K562 (cell line): ENCODE results near the gene FADS6. TPM values are rescaled to one million over a fixed set of nuclear protein-coding genes. Genes with fewer than 3 reads are reported as not detected.
A peak's percentile ranks its signal among the peaks of the same experiment; 100 is the strongest.

Experiments
- ARID2 ChIP-seq: fragments of 450-650 bp; IDR thresholded peaks from 2 replicates; pipeline ENCODE4 v1.6.1; 2017; ENCODE audit warnings: antibody characterized with exemption, mild to moderate bottlenecking
- ATF7 ChIP-seq: fragments of 450-650 bp; IDR thresholded peaks from 2 replicates; pipeline ENCODE4 v1.7.1; 2014; ENCODE audit warnings: mild to moderate bottlenecking, moderate library complexity
- ELF4 ChIP-seq: fragments of 450-650 bp; formaldehyde crosslinking; IDR thresholded peaks from 2 replicates; pipeline ENCODE4 v1.4.0; 2022; ENCODE audit warnings: missing genetic modification characterization
- EP300 ChIP-seq: IDR thresholded peaks from 2 replicates; pipeline ENCODE4 v1.6.1; 2012; ENCODE audit warnings: low read length, improper control_type of control experiment
- HMG20B ChIP-seq: fragments of 250-450 bp; sonication (Bioruptor Pico); IDR thresholded peaks from 2 replicates; pipeline ENCODE4 v1.5.0; 2021; ENCODE audit warnings: mild to moderate bottlenecking
- IFI16 ChIP-seq: fragments of 250-450 bp; sonication (Bioruptor Pico); IDR thresholded peaks from 2 replicates; pipeline ENCODE4 v2.1.2; 2022; ENCODE audit warnings: mild to moderate bottlenecking, inconsistent platforms
- JUND ChIP-seq, 2 experiments: IDR thresholded peaks; 2 replicates in 1 of 2; 3 replicates in 1 of 2; pipeline ENCODE4 v1.6.1; 2011; ENCODE audit warnings: borderline replicate concordance in 2 of 2, low read depth in 2 of 2, low read length in 2 of 2, improper control_type of control experiment in 1 of 2, missing biosample characterization in 1 of 2, missing genetic modification characterization in 1 of 2, missing genetic modification reagents in 1 of 2
- KAT7 ChIP-seq: sonication (generic); formaldehyde crosslinking; IDR thresholded peaks from 2 replicates; pipeline ENCODE4 v1.8.0; 2022; ENCODE audit warnings: missing genetic modification reagents, mild to moderate bottlenecking, borderline replicate concordance
- KDM4B ChIP-seq, 2 experiments: fragments of 450-650 bp in 1 of 2; sonication (generic) in 1 of 2; IDR thresholded peaks; 2 replicates each; pipeline ENCODE4 v1.6.1; 2016 to 2017; ENCODE audit warnings: borderline replicate concordance in 2 of 2, antibody characterized with exemption in 1 of 2, low read depth in 1 of 2, mild to moderate bottlenecking in 1 of 2
- KHSRP ChIP-seq: fragments of 450-650 bp; IDR thresholded peaks from 2 replicates; pipeline ENCODE4 v1.6.1; 2017
- KLF10 ChIP-seq: fragments of 250-450 bp; sonication (Bioruptor Pico); IDR thresholded peaks from 2 replicates; pipeline ENCODE4 v1.6.1; 2021; ENCODE audit warnings: matching md5 sums
- LCOR ChIP-seq: sonication (generic); formaldehyde crosslinking; IDR thresholded peaks from 2 replicates; pipeline ENCODE4 v1.8.0; 2022; ENCODE audit warnings: mild to moderate bottlenecking, missing genetic modification reagents
- MAFF ChIP-seq: IDR thresholded peaks from 2 replicates; pipeline ENCODE4 v1.6.1; 2012; ENCODE audit warnings: low read length, improper control_type of control experiment
- POU5F1 ChIP-seq: fragments of 150-350 bp; IDR thresholded peaks from 2 replicates; pipeline ENCODE4 v1.6.1; 2014; ENCODE audit warnings: borderline replicate concordance, low read length, low read depth, mild to moderate bottlenecking; ENCODE audit not compliant: partially characterized antibody
- PYGO2 ChIP-seq: fragments of 450-650 bp; IDR thresholded peaks from 2 replicates; pipeline ENCODE4 v1.6.1; 2016; ENCODE audit warnings: mild to moderate bottlenecking, missing genetic modification characterization, moderate library complexity, missing compliant biosample characterization
- TAF15 ChIP-seq: fragments of 200-400 bp; formaldehyde crosslinking; IDR thresholded peaks from 2 replicates; pipeline ENCODE4 v1.6.1; 2017; ENCODE audit warnings: mild to moderate bottlenecking, low read depth, low read length, moderate library complexity
- TCF7 ChIP-seq: sonication (generic); IDR thresholded peaks from 2 replicates; pipeline ENCODE4 v1.6.1; 2016; ENCODE audit warnings: antibody characterized with exemption, borderline replicate concordance
- TRIM28 ChIP-seq: fragments of 450-650 bp; IDR thresholded peaks from 2 replicates; pipeline ENCODE4 v1.6.1; 2017
- ZC3H4 ChIP-seq: sonication (generic); formaldehyde crosslinking; IDR thresholded peaks from 2 replicates; pipeline ENCODE4 v1.9.0; 2021; ENCODE audit warnings: missing genetic modification reagents, borderline replicate concordance
- ZKSCAN3 ChIP-seq: fragments of 250-450 bp; sonication (Bioruptor Pico); IDR thresholded peaks from 2 replicates; pipeline ENCODE4 v1.4.0; 2020
- ZNF23 ChIP-seq: fragments of 250-450 bp; sonication (Bioruptor Pico); IDR thresholded peaks from 2 replicates; pipeline ENCODE4 v1.4.0; 2020; ENCODE audit warnings: mild to moderate bottlenecking
- ZNF41 ChIP-seq: fragments of 250-450 bp; sonication (Bioruptor Pico); conservative IDR thresholded peaks from 2 replicates; pipeline ENCODE4 v1.4.0; 2020; ENCODE audit warnings: mild to moderate bottlenecking
- ZNF431 ChIP-seq: sonication (generic); formaldehyde crosslinking; IDR thresholded peaks from 2 replicates; pipeline ENCODE4 v1.8.0; 2022; ENCODE audit warnings: mild to moderate bottlenecking, missing genetic modification reagents
- ZNF695 ChIP-seq: fragments of 450-650 bp; formaldehyde crosslinking; IDR thresholded peaks from 2 replicates; pipeline ENCODE4 v1.4.0; 2020; ENCODE audit warnings: mild to moderate bottlenecking, moderate library complexity
- ZNF764 ChIP-seq: fragments of 250-450 bp; sonication (Bioruptor Pico); IDR thresholded peaks from 2 replicates; pipeline ENCODE4 v1.4.0; 2020; ENCODE audit warnings: low read depth, mild to moderate bottlenecking, moderate library complexity
- polyA plus RNA-seq, 8 experiments: library from polyadenylated mRNA; depleted of rRNA in 4 of 8; stranded (reverse) in 5 of 8; unstranded in 3 of 8; fragments of >200 nt; fragmentation: Nextera tagmentation in 2 of 8; fragmentation: Illumina TruSeq in 1 of 8; extraction: Ambion mirVana in 2 of 8; extraction: Trizol in 1 of 8; gene quantifications; 2 replicates each; pipeline versions ENCODE4 v1.2.1 to v1.2.3, GENCODE V29; 2011 to 2014; ENCODE audit warnings: inconsistent platforms in 1 of 8, missing spikeins in 1 of 8
- total RNA-seq, 7 experiments: library from RNA; depleted of rRNA in 6 of 7; stranded (reverse); fragments of >200 nt in 6 of 7; fragmentation: Illumina TruSeq in 2 of 7; extraction: Trizol in 2 of 7; gene quantifications; 2 replicates each; pipeline versions ENCODE4 v1.2.1 to v1.2.3, GENCODE V29; 2011 to 2021; ENCODE audit warnings: low replicate concordance in 1 of 7
- TF ChIP-seq, protein P1 (sequence below): sonication (generic); formaldehyde crosslinking; IDR thresholded peaks from 2 replicates; pipeline ENCODE4 v1.8.0; 2022; ENCODE audit warnings: mild to moderate bottlenecking, missing genetic modification reagents
- TF ChIP-seq, protein P2 (sequence below): sonication (generic); formaldehyde crosslinking; IDR thresholded peaks from 2 replicates; pipeline ENCODE4 v1.8.0; 2022; ENCODE audit warnings: mild to moderate bottlenecking, missing genetic modification reagents, borderline replicate concordance
- TF ChIP-seq, protein P3 (sequence below): sonication (generic); formaldehyde crosslinking; IDR thresholded peaks from 2 replicates; pipeline ENCODE4 v1.8.1; 2023; ENCODE audit warnings: mild to moderate bottlenecking, missing genetic modification reagents, moderate library complexity

FADS6 gene
- total and polyA plus RNA-seq, 9 of the 15 experiments (the other 6 are each of a cell fraction or from before 2014, with no cell fraction given) = 0.18 to 0.22 TPM; not detected in 7

DNA sequence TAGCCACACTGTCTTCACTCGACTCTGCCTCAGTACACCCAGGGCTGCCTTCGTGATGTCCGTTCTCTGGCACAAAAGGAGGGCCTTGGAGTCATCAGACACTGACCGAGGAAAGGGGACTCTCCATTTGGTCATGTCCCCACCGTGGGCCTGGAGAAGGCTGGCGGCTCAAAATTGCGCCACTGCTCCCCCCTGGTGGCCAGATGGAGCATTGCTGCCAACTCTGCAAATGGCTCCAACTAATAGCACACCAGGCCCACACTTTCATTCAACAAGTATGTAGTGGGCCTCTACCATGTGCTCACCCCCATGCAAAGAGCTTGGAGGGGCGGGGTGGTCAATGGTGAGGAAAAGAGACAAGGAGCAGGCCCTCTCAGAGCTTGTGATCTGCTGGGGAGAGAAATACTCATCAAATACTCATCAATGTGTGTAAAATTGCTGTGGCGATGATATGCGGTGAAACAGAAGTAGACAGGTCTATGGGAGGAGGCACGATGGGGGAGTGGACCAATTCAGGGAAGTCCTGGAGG lies 28.5 kb downstream of the FADS6 start (continued):
- TF ChIP-seq LCOR = no peak
- TF ChIP-seq ZC3H4 (CRISPR knock-in tag) = no peak
- TF ChIP-seq KHSRP = no peak
- TF ChIP-seq ZNF764 (CRISPR knock-in tag) = no peak
- TF ChIP-seq ZNF41 (CRISPR knock-in tag) = no peak
- no peak for TF ChIP-seq EP300
- no peak for TF ChIP-seq HMG20B (CRISPR knock-in tag)
- TF ChIP-seq TCF7 = no peak
- TF ChIP-seq, protein P1, sequence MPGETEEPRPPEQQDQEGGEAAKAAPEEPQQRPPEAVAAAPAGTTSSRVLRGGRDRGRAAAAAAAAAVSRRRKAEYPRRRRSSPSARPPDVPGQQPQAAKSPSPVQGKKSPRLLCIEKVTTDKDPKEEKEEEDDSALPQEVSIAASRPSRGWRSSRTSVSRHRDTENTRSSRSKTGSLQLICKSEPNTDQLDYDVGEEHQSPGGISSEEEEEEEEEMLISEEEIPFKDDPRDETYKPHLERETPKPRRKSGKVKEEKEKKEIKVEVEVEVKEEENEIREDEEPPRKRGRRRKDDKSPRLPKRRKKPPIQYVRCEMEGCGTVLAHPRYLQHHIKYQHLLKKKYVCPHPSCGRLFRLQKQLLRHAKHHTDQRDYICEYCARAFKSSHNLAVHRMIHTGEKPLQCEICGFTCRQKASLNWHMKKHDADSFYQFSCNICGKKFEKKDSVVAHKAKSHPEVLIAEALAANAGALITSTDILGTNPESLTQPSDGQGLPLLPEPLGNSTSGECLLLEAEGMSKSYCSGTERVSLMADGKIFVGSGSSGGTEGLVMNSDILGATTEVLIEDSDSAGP (CRISPR knock-in tag) = no peak
- TF ChIP-seq ARID2 = no peak
- no peak for TF ChIP-seq TRIM28
- no peak for TF ChIP-seq KAT7
- no peak for TF ChIP-seq ZNF695 (CRISPR knock-in tag)
- no peak for TF ChIP-seq ZKSCAN3 (CRISPR knock-in tag)
- TF ChIP-seq, protein P2, sequence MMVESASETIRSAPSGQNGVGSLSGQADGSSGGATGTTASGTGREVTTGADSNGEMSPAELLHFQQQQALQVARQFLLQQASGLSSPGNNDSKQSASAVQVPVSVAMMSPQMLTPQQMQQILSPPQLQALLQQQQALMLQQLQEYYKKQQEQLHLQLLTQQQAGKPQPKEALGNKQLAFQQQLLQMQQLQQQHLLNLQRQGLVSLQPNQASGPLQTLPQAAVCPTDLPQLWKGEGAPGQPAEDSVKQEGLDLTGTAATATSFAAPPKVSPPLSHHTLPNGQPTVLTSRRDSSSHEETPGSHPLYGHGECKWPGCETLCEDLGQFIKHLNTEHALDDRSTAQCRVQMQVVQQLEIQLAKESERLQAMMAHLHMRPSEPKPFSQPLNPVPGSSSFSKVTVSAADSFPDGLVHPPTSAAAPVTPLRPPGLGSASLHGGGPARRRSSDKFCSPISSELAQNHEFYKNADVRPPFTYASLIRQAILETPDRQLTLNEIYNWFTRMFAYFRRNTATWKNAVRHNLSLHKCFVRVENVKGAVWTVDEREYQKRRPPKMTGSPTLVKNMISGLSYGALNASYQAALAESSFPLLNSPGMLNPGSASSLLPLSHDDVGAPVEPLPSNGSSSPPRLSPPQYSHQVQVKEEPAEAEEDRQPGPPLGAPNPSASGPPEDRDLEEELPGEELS (CRISPR knock-in tag) = peak; percentile 44; the same call in 1 of the 2 replicates
- TF ChIP-seq TAF15 = no peak
- TF ChIP-seq, protein P3, sequence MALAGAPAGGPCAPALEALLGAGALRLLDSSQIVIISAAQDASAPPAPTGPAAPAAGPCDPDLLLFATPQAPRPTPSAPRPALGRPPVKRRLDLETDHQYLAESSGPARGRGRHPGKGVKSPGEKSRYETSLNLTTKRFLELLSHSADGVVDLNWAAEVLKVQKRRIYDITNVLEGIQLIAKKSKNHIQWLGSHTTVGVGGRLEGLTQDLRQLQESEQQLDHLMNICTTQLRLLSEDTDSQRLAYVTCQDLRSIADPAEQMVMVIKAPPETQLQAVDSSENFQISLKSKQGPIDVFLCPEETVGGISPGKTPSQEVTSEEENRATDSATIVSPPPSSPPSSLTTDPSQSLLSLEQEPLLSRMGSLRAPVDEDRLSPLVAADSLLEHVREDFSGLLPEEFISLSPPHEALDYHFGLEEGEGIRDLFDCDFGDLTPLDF (CRISPR knock-in tag) = no peak
- no peak for TF ChIP-seq ZNF431 (CRISPR knock-in tag)
- TF ChIP-seq KLF10 (CRISPR knock-in tag) = no peak
- TF ChIP-seq MAFF = no peak
- TF ChIP-seq POU5F1 = no peak
- TF ChIP-seq PYGO2 (tag) = no peak
- peak; percentile 27; the same call in 1 of the 2 replicates for TF ChIP-seq JUND (IDR thresholded peaks at IDR 0.05; ENCODE audit: borderline replicate concordance, low read depth, low read length)
- no peak for TF ChIP-seq JUND (tag; IDR thresholded peaks at IDR 0.05; ENCODE audit: borderline replicate concordance, low read depth, low read length)
- no peak for TF ChIP-seq IFI16 (CRISPR knock-in tag)
- TF ChIP-seq KDM4B (IDR thresholded peaks at IDR 0.05; ENCODE audit: borderline replicate concordance in 2 of 2, low read depth in 1 of 2) = no peak
- TF ChIP-seq ELF4 (CRISPR knock-in tag) = no peak
- no peak for TF ChIP-seq ATF7
- no peak for TF ChIP-seq ZNF23 (CRISPR knock-in tag)
